Caki2 (cell line): ENCODE measurements around the gene LRP6. TPM values are rescaled to one million over a fixed set of nuclear protein-coding genes. Genes with fewer than 3 reads are reported as not detected.

Experiments
- DNase-seq: peaks from one replicate; pipeline ENCODE4 v3.0.0-alpha.2; 2015; ENCODE audit warnings: low read depth
- in situ Hi-C: cut with HindIII; loops from 2 replicates; pipeline ENCODE4 v1.10.0; 2016; ENCODE audit warnings: low sequenced_read_pairs, low pct_unique_long_range_greater_than_20kb, mixed read lengths
- total RNA-seq: library from RNA; depleted of rRNA; stranded (reverse); fragments of >200 nt; shearing (Covaris generic); gene quantifications from 2 replicates; pipeline ENCODE4 v1.2.3, GENCODE V29; 2014; ENCODE audit warnings: low replicate concordance

Gene LRP6
- total RNA-seq, 1 experiment from 2014 or later = 23.3 TPM

DNA sequence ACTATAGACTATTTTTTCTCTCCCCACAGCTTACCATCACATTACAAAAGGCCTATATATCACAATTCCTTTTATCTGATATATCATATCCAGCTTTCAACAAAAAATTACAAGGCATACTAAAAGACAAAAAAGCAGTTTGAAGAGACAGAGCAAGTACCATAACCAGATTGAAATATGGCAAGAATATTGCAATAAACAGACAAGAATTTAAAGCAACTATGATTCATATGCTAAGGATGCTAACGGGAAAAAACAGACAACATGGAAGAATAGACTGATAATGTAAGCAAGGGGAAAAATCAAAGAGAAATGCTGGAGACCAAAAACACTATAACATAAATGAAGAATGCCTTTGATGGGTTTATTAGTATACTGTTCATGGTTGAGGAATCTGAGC is 40.7 kb downstream of the LRP6 start:
- in situ Hi-C loops = no loop called here
- no peak for DNase-seq

GRCh38 chr12:12224240-12224940 is 42.5 kb downstream of the LRP6 start:
- in situ Hi-C loops = no loop called here
- no peak for DNase-seq

- peak; percentile 71 for DNase-seq
- in situ Hi-C loops = no loop called here
These were observed 45.3 kb downstream of the LRP6 start for GRCh38 chr12:12221560-12221959.

DNA sequence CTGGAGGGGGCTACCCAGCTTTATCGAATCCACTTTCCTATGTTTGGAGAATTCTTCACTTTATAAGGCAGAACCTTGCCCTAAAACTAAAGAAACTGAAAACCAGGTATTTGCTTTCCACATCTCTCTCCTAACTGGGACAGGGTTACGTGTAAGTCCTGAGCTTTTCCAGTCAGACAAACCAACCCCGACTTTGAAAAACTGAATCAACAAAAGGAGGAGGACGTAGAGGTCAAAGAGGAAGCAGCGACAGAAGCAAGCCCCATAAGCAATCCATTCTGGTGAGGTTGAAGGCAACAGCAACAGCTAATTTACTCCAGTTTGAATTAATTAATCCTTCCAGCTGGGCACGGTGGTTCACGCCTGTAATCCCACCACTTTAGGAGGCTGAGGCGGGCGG is 47.2 kb downstream of the LRP6 start:
- in situ Hi-C loops = no loop called here
- DNase-seq = no peak

DNA sequence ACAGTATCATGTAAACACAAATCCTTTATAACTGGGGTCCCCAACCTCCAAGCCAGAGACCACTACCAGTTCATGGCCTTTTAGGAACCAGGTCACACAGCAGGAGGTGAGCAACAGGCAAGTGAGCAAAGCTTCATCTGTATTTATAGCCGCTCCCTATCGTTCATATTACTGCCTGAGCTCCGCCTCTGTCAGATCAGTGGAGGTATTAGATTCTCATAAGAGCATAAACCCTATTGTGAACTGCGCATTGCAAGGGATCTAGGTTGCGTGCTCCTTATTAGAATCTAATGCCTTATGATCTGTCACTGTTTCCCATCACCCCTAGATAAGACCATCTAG is 49.9 kb downstream of the LRP6 start:
- peak; percentile 47 for DNase-seq
- in situ Hi-C loops = no loop called here

DNA sequence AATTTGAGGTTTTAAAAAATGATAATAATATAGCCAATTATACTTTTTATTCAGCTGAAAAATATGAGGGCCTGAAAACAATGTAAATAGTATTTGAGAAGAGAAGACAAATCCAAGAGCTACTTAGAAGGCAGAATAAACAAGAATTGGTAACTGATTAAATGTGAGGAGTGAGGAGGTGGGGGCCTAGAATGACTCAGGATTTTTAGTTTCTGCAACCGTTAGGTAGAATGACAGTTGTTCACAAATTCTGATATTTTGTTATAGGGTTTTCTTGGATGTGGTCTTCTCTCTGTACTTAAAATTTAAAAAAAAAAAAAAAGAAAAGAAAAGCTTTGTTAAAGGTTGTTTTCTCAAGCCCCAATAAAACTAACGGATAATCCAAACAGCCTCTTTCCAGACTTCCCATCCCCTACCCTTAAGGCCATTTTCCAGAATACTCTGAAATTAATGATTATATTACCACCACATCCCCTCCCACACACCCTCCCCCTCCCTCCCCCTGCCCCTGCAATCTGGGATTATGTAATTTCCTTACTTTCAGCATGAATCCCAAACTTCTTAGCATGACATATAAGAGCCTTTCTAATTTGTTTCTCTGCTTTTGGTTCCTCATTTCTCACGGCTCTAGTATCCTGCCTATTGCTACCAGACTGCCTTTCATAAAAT is 50.4 kb downstream of the LRP6 start:
- peak; percentile 83 for DNase-seq
- in situ Hi-C loops = no loop called here

GRCh38 chr12:12214635-12215131 is 52.2 kb downstream of the LRP6 start:
- in situ Hi-C loops = no loop called here

GRCh38 chr12:12214201-12214600 is 52.6 kb downstream of the LRP6 start:
- DNase-seq = no peak

More at GRCh38 chr12:12214635-12215131, 52.2 kb downstream of the LRP6 start:
- peak; percentile 65 for DNase-seq

DNA sequence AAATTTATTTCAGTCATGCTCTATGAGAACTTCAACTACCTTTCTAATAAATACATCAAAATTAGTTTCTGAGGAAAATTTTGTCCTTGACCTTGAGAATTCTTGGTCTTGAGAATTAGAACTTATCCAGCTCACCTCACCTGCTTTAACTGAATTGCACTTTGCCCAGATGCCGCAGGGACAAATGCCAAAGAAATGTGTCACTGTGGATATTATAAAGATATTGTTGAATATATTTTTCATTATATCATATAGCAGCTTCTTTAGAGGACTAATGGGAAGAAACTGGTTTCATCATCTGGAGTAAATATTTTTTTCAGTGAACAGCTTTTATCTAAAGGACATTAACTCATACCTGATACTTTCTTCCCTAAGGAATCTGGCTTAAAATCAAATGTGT is 54.1 kb downstream of the LRP6 start:
- in situ Hi-C loops = no loop called here
- DNase-seq = no peak

More at GRCh38 chr12:12214201-12214600, 52.6 kb downstream of the LRP6 start:
- in situ Hi-C loops = no loop called here

DNA sequence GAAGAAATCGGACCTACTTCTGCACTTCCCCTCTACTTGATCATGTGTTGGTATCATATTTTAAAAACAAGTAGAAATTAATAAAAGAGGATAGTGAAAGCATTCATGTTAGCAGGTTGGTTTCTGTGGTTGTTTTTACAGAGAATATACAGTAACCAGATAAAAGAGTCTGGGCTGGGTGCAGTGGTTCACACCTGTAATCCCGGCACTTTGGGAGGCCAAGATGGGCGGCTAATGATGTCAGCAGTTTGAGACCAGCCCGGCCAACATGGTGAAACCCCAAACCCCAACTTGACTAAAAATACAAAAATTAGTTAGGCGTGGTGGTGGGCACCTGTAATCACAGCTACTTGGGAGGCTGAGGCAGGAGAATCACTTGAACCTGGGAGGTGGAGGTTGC is 55.9 kb downstream of the LRP6 start:
- DNase-seq = no peak
- in situ Hi-C loops = no loop called here

DNA sequence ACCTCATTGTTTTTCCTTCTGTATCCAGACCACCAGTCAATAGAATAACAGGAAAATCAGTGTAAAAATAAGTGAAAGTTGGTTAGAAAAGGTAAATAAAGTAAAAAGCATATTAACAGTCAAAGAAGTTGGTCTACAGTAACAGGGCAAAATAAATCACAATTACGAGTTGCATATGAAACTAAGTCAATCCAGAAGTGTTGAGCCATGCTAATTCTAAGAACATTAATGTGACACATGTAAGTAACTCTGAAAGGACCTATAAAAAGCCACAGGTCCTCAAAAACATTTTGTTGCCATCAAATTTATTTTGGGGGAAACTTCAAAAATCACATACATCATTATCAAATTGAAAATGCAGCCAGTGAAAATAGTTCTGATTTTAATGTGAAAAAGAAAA is 56.4 kb downstream of the LRP6 start:
- in situ Hi-C loops = no loop called here
- DNase-seq = no peak

DNA sequence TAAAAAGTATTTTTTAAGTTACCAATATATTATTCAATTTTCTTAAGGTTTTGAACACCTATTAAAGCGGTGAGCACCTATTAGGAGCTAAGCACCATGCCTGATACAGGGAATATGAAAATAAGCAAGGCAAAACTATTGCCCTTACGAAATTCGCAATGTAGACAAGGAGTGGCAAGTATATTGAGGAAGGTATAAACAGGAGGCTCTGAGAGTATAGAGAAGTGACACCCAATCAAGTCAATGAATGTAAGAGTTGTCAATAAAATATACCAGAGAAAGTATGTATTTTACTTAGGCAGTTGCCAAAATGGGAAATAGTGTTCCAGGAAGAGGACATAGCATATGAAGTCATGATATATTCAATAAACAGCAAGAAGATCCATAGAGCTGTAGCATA is 57.2 kb downstream of the LRP6 start:
- in situ Hi-C loops = no loop called here
- DNase-seq = no peak

- in situ Hi-C loops = no loop called here
- no peak for DNase-seq
These were observed 57.8 kb downstream of the LRP6 start for GRCh38 chr12:12209043-12209442.

DNA sequence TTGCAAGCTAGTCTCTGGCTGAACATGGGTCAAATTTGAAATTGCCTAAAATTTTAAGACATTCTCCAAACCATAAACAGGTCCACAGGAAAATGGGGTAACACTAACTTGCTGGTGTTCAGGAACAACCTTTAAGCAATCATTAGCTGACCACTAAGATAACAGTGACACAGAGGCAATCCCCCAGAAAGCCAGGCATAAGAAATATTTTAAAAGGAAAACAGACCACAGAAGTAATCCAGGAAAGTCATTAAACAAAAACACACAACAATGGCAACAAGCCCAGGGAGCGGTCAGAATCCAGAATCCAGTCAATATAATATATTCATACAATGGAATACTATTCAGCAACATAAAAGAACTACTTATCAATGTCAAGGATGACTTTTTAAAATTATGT is 59.1 kb downstream of the LRP6 start:
- in situ Hi-C loops = no loop called here
- DNase-seq = peak; percentile 28

GRCh38 chr12:12206776-12207388 is 60.0 kb downstream of the LRP6 start:
- in situ Hi-C loops = no loop called here
- DNase-seq = no peak

- in situ Hi-C loops = no loop called here
- DNase-seq = no peak
These were observed 64.1 kb downstream of the LRP6 start for GRCh38 chr12:12202747-12203146.

DNA sequence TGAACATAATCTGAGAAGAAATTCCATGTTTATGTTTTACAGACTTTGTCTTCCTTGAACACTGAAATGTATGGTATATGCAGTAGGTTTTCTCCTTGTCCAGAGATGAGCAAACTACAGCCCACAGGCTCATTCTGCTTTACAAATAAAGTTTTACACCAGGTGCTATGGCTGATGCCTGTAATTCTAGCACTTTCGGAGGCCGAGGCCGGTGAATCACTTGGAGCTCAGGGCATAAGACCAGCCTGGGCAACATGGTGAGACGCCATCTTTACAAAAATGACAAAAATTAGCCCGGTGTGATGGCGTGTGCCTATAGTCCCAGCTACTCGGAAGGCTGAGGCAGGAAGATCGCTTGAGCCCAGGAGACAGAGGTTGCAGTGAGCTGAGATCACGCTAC is 64.7 kb downstream of the LRP6 start:
- in situ Hi-C loops = no loop called here
- no peak for DNase-seq

DNA sequence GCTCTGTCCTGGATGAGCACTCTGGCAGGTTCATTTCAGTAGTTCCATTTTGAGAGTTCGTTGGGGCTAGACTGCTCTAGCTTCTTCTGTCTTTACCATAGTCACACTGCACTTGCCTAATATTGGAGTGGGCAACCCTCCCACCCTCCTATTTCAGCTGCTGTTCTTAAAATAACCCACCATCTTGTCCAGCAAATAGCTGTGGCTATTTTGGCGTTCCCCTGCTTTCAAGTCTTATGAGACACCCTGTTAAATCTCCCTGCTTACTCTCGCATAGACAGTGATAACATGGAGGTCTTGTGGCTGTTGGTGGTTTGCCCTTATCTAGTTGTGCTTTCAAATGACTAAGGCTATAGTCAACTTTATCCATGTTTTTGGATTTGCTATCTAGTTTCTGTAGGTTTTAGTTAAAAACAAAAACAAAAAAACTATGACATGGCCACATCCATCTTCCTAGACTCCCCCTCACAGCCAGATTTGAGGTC is 65.5 kb downstream of the LRP6 start:
- DNase-seq = no peak
- in situ Hi-C loops = no loop called here

GRCh38 chr12:12200363-12200762 is 66.5 kb downstream of the LRP6 start:
- no peak for DNase-seq
- in situ Hi-C loops = no loop called here
